Stimulated activated CD4-positive, alpha-beta T cell treated with anti-CD3 and anti-CD28 coated beads, Interleukin-1b, Interleukin-23, amount 100 ng/mL, for 4 hours (primary cell): ENCODE measurements around the gene L1CAM.
A peak's percentile ranks its signal among the peaks of the same experiment; 100 is the strongest.
"Not testable (repeated sequence)": the region's sequence is repeated elsewhere in the genome, so short reads cannot be mapped to it uniquely, and the experiment has no call there.

Source experiments
- DNase-seq, 2 donors: peaks; one replicate each; pipeline ENCODE4 v3.0.0-alpha.2; 2020; ENCODE audit warnings: low read depth in 2 of 2

Gene L1CAM

GRCh38 chrX:153828308-153828707 lies 57.7 kb downstream of the L1CAM start:
- no peak for DNase-seq

DNA sequence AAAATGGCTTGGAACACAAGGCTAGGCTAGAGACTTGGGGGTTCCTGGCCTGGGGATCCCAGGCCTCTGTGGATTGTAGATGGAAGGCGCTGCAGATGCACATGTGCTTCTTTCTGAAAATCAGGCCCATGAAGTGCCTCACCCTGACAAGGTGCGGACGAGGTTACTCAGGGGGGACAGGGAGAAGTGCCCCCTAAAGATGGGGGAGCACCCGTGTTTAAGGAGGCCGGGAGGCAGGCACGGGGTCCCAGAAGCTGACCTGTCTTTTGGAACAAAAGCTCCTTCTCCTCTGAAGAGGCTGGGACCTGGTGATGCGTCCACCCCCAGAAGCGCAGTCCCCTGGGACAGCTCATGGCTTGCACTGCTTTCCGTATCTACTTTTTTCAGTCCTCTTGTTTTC lies 58.1 kb downstream of the L1CAM start:
- no peak for DNase-seq

DNA sequence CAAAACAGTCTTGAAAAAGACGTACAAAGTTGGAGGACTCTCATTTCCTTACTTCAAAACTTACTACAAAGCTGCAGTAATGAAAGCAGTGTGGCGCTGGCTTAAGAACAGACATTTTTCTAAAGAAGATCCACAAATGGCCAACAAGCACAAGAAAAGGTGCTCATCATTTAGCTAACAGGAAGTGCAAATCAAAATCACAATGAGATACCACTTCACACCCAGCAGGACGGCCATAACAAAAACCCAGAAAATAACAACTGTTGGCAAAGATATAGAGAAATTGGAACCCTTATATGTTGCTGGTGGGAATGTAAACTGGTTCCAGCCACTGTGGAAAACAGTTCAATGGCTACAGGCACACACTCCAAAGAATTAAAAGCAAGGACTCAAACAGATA lies 59.0 kb downstream of the L1CAM start:
- no peak for DNase-seq

- no peak for DNase-seq
Measured at GRCh38 chrX:153825042-153825441, 60.9 kb downstream of the L1CAM start.

DNA sequence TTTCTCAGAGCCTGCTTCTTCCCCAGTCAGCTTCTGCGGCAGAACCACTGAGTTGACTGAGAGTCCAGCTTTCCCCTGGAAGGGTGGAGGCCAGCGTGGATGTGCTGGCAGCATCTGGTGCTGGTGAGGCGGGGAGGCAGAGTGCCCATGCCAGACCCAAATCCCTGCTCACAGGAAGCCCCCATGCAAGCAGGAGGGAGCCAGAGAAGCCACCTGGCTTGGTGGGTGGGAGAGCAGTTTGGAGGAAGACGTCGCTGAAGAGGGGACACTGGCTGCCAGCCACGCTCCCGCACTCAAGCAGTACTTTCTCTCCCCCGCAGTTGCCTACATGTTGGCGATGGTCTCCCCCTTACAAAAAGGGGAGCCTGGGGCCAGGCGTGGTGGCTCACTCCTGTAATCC lies 61.6 kb downstream of the L1CAM start:
- DNase-seq: no peak

DNA sequence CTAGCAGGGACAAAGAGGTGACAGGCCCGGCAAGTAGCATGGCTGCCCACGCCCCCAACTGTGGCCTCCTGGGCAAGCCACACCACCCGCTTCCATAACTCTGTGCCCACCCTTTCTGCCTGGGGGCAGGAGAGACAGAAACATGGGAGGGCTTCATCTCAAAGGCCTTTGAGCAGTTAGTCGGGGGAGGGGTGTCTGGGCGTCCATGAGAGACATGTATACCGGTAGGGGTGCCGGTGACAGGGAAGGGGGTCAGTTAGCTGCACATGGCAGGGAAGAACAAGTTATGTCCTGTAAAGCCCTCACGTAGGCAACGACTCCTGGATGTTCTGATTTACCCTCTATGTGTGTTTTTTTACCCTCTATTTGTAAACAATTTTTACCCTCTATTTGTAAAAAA lies 64.9 kb downstream of the L1CAM start:
- no peak for DNase-seq

GRCh38 chrX:153820601-153821000 lies 65.4 kb downstream of the L1CAM start:
- DNase-seq: no peak

DNA sequence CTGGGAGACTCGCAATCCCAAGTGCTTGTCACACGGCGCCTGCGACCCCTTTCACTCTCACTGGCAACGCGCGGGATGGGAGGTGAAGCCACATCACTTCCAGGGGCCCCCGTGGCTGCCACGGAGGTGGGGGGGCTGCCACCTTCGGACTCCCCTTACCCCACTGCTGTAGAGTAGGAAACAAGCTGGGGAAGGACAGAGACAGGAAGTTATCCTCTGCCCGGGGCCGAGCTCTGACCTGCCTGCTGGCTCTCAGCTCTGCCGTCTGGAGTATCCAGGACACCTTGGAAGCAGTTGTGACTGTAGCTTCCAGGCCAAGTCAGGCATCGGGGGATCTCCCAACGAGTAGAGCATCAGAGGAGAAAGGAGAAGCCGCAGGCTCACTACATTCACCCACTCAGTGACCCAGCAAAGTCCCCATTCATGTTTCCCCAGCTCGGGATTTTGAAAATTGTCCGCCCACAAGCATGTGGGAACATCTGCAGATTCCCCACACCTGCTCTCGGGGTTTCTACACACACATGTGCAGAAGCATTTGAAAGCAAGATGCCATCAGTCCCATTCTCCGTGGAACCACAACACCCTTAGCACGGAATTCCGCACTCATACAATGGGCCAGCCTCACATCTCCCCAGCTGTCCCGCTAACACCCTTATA lies 66.5 kb downstream of the L1CAM start:
- no peak for DNase-seq

DNA sequence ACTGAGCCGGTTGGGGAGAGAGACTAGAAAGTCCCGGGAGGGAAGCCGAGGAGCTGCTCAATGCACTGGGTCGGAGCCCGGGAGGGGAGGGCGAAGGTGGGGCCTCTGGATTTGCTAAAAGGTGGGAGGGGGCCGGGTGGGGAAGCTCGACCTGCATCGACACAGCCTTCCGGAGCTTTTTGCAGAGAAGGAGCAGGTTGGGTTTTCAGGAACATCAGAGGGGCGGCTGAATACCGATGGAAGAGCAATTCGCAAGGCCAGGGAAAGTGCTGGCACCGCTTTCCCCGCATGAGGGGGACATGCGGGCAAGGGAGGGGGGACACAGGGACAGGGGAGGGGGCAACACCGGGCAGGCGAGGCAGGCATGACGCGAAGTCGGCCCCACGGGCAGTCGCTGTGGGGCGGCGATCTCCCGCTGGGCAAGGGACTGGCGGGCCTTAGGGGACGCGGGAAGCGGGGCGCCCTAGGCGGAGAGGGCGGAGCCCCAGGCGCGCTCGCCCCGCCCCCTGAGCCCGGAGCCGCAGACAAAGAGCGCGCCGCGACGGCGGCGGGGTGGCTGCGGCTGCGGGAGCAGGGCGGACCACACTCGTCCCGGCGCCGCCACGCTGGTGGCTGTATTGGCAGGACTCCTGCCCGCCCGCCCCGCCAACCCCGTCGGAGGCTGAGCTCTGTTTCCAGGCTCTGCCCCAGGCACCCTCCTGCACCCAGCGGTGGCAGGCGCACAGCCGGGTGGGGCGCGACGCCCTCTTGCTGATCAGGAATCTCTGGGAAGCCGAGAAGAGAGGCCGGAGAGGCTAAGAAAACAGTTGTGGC lies 67.2 kb downstream of the L1CAM start:
- DNase-seq: peak; percentile 23 to 54

DNA sequence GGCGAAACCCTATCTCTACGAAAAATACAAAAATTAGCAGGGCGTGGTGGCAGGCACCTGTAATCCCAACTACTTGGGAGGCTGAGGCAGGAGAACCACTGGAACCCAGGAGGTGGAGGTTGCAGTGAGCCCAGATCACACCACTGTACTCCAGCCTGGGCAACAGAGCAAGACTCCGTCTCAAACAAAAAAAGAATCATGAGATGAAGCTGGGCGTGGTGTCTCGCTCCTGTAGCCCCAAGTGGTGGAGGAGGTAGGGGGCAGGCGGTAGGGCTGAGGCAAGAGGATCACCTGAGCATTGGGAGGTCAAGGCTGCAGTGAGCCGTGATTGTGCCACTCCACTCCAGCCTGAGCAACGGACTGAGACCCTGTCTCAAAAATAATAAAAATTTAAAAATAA lies 67.9 kb downstream of the L1CAM start:
- not testable (repeated sequence) for DNase-seq

GRCh38 chrX:153816831-153817690 lies 68.9 kb downstream of the L1CAM start:
- no peak for DNase-seq

DNA sequence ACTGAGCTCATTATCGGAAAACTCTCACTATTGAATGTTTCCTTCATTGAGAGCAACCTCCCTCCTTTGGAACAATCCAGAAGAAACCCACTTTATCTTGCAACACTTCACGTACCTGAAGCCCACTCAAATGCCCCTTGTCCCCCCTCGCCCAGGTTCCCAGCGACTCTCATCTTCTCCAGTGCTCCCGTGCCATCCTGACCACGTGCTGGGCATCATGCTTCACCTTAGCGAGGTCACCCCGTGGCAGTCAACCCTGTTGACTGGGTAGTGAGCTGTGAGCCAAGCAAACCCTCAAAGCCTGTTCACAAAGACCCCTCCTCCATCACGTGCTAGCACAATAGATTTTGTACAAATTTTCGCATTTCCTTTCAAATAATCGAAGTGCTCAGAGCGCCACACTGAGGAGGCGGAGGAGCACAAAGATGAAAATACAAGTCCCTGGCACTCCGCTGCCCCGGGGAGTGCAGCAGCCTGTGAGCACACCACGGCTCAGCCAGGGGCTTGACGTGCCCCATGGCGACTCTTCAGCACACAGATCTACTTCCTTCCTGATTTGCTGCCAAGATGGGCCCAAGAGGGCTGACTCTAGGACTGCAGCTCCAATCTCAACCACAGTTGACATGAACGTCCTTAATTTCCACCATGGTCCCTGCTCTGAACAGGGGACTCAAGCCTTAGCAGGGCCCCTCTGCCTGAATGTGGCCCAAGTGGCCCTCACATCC lies 71.2 kb downstream of the L1CAM start:
- no peak for DNase-seq

GRCh38 chrX:153813161-153813560 lies 72.8 kb downstream of the L1CAM start:
- no peak for DNase-seq

GRCh38 chrX:153812220-153812619 lies 73.8 kb downstream of the L1CAM start:
- no peak for DNase-seq
